HL-60/S4 (cell line): Measurements from ENCODE around the gene CBY1.

ENCODE experiments used
- in situ Hi-C: fragments of 300-500 bp; cut with MboI; formaldehyde crosslinking; loops from 2 replicates; pipeline ENCODE4 v1.14.3; 2022; ENCODE audit warnings: low sequenced_read_pairs

The CBY1 gene

DNA sequence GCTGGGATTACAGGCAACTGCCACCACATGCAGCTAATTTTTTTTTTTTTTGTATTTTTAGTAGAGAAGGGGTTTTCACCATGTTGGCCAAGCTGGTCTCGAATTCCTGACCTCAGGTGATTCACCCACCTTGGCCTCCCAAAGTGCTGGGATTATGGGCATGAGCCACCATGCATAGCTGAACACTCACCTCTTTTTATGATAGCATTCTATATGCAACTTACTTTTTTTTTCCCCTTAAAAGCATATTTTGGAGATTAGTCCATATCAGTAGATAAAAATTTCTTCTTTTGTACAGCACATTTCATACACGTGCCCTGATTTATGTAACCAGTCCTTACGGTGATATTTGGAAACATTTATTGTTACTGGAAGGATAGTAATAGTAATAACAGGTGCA is 63.9 kb downstream of the CBY1 start:
- in situ Hi-C loops = no loop called here

DNA sequence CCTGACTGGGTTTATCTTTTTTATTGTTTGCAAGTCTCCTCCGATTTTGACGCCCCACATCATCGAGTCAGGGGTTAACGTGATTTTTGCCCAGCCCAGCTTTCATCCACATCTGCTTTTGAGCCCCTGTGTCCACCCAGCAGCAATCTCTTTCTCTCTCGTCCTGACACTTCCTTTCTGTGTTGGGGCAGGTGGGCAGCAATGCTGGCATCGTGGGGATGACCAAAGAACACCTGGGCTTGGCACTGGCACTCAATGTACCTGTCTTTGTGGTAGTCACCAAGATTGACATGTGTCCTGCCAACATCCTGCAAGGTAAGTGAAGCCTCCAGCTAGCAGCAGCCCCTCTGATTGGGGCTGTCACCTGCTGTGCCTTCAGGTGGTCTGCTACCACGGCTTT is 65.1 kb downstream of the CBY1 start:
- in situ Hi-C loops = no loop called here
